Measurements from ENCODE around the gene RAB6C.
"Not testable (repeated sequence)": the region's sequence is repeated elsewhere in the genome, so short reads cannot be mapped to it uniquely, and the experiment has no call there.

RAB6C gene

DNA sequence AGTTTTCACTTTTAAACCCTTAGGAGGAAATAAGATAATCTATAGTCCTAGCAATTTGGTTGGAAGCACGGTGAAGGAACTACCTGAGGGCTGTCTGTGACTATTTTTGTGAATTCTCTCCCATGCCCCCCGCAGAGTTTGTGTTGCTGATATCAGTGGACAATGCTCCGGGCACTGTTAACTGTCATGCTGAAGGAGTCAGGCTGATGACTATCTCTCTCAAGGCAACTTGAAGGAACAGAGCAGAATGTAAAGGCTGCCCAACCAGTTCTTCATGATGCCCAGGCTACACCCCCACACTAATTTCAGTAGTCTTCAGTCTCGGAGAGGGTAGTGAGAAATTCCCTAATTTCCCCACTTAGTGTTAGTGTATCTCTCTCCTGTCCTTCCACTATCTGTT is 21.6 kb upstream of the RAB6C start:
- no peak overlapping the region for H3K27ac ChIP-seq
- TF ChIP-seq, protein P1, sequence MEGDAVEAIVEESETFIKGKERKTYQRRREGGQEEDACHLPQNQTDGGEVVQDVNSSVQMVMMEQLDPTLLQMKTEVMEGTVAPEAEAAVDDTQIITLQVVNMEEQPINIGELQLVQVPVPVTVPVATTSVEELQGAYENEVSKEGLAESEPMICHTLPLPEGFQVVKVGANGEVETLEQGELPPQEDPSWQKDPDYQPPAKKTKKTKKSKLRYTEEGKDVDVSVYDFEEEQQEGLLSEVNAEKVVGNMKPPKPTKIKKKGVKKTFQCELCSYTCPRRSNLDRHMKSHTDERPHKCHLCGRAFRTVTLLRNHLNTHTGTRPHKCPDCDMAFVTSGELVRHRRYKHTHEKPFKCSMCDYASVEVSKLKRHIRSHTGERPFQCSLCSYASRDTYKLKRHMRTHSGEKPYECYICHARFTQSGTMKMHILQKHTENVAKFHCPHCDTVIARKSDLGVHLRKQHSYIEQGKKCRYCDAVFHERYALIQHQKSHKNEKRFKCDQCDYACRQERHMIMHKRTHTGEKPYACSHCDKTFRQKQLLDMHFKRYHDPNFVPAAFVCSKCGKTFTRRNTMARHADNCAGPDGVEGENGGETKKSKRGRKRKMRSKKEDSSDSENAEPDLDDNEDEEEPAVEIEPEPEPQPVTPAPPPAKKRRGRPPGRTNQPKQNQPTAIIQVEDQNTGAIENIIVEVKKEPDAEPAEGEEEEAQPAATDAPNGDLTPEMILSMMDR (conservative IDR thresholded peaks at IDR 0.05), result no peak

DNA sequence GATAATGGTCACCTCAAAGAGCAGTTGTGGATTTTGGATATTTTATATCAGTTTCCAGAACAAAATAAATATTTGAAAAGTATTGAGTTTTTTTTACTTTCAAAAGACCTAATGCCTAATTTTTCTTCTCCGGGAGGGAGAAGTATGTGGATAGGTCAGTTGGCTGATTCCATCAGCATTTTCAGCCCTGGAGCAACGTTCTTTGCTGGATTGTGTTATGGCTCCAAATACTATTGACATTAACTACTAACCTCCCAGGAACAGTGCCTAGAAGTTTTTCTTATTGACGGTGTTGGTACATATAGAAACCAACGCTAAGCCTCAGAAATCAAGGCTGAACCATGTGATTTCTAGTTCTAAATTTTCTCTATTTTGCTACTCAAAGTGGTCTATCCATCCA is 20.7 kb upstream of the RAB6C start:
- not testable (repeated sequence) for H3K27ac ChIP-seq

DNA sequence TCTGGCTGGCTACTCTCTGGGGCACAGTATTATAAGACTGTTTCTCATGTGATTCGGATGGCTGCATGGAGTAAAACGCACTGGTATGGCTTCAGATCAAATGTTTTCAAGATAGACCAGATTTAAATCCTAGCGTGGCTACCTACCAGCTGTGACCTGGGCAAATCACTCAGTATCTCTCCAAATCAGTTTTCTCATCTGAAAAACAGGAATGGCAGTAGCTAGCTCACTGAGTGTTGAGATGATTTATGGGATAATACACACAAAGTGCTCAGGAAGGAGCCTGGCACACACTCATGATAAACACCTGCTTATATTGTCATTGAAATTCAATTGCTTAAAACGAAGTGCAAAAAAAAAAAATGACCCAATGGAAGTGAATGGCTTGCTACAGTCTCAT is 10.9 kb upstream of the RAB6C start:
- peak overlapping the region; percentile 88 for H3K27ac ChIP-seq

DNA sequence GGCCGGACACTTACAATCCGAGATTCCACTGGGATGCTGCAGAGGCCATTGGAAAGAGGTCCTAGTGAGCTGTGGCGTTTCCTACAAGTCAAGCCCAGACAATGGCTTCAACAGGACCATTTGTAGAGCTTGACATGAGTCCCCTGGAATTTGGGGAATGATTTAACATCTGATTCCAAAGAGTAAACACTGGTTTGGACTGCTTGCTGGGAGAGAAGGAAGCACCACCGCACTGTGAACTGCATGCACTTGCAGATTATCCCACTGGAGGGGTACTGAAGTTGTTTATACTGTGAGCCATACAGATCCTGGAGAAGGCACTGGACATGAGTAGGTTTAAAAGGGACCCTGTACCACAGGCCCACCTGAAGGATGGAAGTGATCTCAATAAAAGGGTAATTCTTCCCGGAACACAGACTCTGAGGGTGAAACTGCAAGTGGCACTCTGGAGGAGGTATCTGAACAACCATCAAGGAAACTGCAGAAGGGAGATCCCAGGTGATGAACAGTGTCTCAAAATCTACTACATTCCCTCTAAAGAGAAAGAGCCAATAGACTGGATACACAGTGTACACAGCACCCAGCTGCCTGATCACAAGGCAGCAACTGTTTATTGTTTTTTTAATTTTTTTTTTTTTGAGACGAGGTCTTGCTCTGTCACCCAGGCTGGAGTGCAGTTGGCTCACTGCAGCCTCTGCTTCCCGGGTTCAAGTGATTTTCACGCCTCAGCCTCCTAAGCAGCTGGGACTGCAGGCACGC is 4.3 kb upstream of the RAB6C start:
- TF ChIP-seq, protein P1 (conservative IDR thresholded peaks at IDR 0.05), result no peak
- H3K27ac ChIP-seq, result no peak overlapping the region

DNA sequence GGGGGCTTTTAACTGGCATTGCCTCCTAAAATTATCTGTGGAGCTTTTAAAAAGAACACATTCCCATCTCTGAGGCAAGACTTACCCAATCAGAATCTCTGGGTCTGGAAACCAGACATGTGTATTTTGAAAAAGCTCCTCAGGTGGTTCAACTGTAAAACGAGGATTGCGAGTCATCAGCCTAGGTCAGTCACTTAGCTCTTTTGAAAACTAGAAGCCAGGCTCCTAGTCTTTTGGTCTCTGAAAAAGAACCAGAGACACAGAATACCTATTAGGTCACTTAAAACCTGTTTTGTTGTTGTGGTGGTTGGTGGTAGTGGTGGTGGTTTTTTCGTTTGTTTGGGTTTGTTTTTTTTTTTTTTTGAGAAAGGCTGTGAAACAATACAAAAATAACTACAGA is 2.5 kb upstream of the RAB6C start:
- not testable (repeated sequence) for H3K27ac ChIP-seq

DNA sequence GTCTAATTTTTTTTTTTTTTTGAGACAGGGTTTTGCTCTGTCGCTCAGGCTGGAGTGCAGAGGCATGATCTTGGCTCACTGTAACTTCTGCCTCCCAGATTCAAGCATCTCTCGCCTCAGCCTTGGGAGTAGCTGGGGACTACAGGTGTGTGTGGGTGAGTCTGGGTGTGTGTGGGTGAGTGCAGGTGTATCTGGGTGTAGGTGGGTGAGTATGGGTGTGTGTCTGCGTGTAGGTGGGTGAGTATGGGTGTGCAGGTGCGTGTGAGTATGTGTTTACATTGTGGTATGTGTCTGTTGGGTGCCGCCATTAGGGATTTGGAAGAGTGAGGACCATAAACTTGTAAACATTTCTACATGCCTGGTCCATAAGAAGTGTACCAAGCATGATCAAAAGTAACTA is 1.5 kb upstream of the RAB6C start:
- TF ChIP-seq, protein P1 (conservative IDR thresholded peaks at IDR 0.05), result no peak
- no peak overlapping the region for H3K27ac ChIP-seq

DNA sequence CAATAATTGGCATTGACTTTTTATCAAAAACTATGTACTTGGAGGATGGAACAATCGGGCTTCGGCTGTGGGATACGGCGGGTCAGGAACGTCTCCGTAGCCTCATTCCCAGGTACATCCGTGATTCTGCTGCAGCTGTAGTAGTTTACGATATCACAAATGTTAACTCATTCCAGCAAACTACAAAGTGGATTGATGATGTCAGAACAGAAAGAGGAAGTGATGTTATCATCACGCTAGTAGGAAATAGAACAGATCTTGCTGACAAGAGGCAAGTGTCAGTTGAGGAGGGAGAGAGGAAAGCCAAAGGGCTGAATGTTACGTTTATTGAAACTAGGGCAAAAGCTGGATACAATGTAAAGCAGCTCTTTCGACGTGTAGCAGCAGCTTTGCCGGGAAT is 780 bp downstream of the RAB6C start:
- H3K27ac ChIP-seq, result peak overlapping the region; percentile 79

DNA sequence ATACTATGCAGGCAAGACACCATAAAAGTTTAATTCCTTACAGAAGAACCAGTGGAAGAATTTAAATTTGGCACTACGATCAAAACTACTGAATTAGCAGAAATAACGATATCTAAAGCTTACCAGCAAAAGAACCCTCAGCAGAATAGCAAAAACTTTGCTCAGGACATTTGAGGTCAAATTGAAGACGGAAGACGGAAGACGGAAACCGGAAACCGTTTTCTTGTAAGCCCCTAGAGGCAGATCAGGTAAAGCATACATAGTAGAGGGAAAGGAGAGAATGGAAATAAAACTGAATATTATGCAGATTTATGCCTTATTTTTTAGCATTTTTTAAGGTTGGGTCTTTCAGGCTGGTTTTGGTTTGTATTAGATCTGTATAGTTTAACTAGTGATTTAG is 2.2 kb downstream of the RAB6C start:
- TF ChIP-seq, protein P1 (conservative IDR thresholded peaks at IDR 0.05), result peak; percentile 25
- peak overlapping the region; percentile 79 for H3K27ac ChIP-seq

DNA sequence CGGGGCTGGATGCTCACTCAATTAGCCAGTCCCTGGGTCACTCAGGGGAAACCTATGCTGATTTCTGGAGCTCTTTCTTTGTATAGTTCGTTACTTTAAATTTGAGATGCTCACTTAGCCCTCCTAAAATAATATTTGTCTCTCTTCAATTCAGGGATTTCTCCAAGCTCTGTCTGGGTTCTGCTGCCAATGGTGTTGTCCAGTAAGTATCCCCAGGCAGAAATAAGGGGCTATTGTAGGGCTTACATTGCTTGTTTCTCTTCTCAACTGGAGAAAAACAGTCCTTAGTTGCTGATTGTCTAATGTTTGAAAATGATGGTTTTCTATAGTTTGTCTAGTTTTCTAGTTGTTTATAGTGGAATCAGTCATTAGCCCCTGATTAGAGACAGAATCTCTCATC is 5.0 kb downstream of the RAB6C start:
- TF ChIP-seq, protein P1 (conservative IDR thresholded peaks at IDR 0.05), result no peak
- H3K27ac ChIP-seq, result no peak overlapping the region

DNA sequence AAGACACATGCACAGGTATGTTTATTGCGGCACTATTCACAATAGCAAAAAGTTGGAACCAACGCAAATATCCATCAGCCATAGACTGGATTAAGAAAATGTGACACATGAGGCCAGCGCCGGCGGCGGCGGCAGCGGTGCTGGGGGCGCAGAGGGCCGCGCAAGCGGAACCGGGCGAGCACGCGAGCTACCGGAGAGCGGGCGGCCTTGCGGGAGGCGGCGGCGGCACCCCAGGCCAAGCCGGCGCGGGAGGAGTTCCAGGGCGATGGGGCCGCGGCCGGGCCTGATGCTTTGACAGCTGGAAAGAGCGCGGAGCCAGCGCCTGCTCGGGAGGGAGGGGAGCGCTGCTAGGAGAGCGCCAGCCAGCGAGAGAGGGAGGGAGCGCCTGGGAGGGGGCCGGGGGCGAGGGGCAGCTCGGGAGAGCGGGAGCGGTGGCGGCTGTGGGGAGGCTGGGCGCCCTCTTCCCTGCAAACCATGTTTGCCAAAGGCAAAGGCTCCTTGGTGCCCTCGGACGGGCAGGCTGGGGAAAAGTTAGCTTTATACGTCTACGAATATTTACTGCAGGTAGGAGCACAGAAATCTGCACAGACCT is 13.0 kb downstream of the RAB6C start:
- not testable (repeated sequence) for H3K27ac ChIP-seq

DNA sequence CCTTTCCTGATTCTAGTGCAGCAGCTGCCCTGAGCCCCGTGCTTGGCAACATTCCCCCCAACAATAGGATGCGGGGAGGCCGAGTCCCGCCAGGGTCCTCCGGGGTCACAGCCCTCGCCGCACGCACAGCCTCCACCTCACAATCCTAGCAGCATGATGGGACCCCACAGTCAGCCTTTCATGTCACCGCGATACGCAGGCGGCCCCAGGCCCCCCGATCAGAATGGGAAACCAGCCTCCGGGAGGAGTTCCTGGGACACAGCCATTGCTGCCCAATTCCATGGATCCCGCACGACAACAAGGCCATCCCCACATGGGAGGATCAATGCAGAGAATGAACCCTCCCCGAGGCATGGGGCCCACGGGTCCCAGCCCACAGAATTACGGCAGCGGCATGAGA is 13.7 kb downstream of the RAB6C start:
- H3K27ac ChIP-seq, result not testable (repeated sequence)

DNA sequence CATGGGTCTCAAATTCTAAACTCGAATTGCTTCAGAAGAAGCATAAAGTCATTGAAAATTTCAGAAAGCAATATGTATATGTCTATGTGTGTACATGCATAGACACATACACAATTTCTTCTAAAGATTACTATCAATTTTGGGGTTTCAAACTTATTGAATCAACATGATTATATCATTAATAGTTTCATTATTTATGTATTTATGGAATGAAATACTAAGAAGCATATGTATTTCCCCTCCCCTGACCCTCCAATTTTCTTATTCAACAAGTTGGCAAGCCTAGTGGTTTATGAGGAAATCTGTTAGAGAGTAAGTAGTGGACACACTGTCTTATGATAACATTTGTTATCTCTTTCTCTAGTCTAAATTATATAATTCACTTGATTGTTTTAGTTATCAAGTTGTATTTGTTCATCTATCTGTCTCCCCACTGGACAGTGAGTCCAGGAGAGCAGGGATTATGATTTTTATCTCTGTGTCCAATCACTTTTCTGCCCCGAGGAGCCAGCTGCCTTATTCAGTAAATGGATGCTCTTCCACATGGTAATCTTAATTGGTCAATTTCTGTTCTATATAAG is 17.3 kb downstream of the RAB6C start:
- H3K27ac ChIP-seq, result not testable (repeated sequence)

DNA sequence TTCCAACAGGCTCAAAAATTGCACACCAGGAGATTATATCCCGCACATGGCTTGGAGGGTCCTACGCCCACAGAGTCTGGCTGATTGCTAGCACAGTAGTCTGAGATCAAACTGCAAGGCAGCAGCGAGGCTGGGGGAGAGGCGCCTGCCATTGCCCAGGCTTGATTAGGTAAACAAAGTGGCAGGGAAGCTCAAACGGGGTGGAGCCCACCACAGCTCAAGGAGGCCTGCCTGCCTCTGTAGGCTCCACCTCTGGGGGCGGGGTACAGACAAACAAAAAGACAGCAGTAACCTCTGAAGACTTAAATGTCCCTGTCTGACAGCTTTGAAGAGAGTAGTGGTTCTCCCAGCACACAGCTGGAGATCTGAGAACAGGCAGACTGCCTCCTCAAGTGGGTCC is 19.3 kb downstream of the RAB6C start:
- H3K27ac ChIP-seq, result not testable (repeated sequence)

DNA sequence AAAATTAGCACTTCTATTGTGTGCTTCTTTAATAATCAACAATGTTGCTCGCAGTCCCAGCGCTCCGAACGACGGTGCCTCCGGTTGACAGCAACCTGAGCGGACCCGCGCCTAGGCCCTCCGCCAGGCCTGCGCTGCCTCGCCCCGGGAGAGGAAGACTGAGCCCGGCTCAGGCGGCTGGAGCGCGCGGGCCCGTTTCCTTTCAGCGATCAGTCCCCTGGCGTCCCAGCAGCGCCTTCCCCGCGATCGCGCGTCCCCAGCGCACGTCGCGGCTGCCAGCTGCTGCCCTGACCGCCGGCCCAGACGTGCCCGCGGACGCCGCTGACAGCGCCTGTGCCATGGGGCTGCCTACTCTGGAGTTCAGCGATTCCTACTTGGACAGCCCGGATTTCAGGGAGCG is 26.4 kb downstream of the RAB6C start:
- not testable (repeated sequence) for H3K27ac ChIP-seq

DNA sequence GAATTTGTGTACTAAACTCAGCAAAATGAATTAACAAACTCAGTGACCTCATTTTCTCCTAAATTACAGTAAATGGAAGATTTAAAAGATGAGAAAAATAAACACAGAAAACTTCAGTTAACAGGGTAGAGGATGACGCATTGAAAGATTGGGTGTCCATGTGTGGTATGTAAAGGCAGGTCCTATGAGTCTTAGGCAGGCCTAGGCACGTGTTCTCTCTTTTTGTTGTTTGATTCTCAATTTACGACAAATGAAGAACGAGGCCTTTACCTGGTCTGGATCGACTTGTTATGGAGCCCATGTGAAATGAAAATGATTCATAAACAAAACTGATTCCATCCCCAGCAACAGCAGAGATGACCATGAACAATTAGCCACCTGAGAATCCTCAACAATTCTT is 37.2 kb downstream of the RAB6C start:
- H3K27ac ChIP-seq, result not testable (repeated sequence)

Measured in VCaP (cell line).